Body of pancreas (tissue), 4 donors: Measurements from ENCODE around the gene HELB. TPM values are rescaled to one million over a fixed set of nuclear protein-coding genes. Genes with fewer than 3 reads are reported as not detected.
"Not testable (repeated sequence)": the region's sequence is repeated elsewhere in the genome, so short reads cannot be mapped to it uniquely, and the experiment has no call there.

Experiments
- ATAC-seq: fragments of 150-250 bp; one replicate; pipeline ENCODE4 v1.9.1; 2016
- DNase-seq, 4 donors: peaks; one replicate each; pipeline ENCODE4 v3.0.0-alpha.2; 2019
- H3K27ac ChIP-seq, 4 donors: fragments of 200-600 bp; sonication (generic); 1 replicate in 3 of 4; 2 replicates in 1 of 4; pipeline versions ENCODE4 v1.5.1 to v1.6.1; 2016 to 2019; ENCODE audit warnings: mild to moderate bottlenecking in 1 of 4, mixed read lengths in 1 of 4, moderate library complexity in 1 of 4
- H3K27me3 ChIP-seq, 2 donors: fragments of 200-600 bp; sonication (generic); one replicate each; pipeline ENCODE4 v1.6.0; 2016; ENCODE audit warnings: mild to moderate bottlenecking in 1 of 2
- H3K36me3 ChIP-seq, 2 donors: fragments of 200-600 bp; sonication (generic); replicated peaks in 1 of 2; 2 replicates each; pipeline ENCODE4 v1.5.1; 2016; ENCODE audit warnings: low read depth in 2 of 2; ENCODE audit not compliant: insufficient read depth in 1 of 2
- H3K4me1 ChIP-seq: fragments of 200-600 bp; sonication (generic); one replicate; pipeline ENCODE4 v1.6.0; 2016
- H3K4me3 ChIP-seq, 2 donors: fragments of 200-600 bp; sonication (generic); 1 replicate in 1 of 2; 2 replicates in 1 of 2; pipeline ENCODE4 v1.5.1; 2016 to 2019
- H3K9me3 ChIP-seq, 3 donors: fragments of 200-600 bp; sonication (generic); 1 replicate in 2 of 3; 2 replicates in 1 of 3; pipeline ENCODE4 v1.5.1; 2016
- POLR2A ChIP-seq, 3 donors: fragments of 450-650 bp; IDR thresholded peaks; one replicate each; pipeline ENCODE4 v1.6.1; 2016; ENCODE audit warnings: antibody characterized with exemption in 3 of 3, mild to moderate bottlenecking in 2 of 3
- WGBS, 2 donors: methylation state at CpG; one replicate each; pipeline ENCODE4 v1.1.5; 2017; 5-methylcytosine and 5-hydroxymethylcytosine counted together
- intact Hi-C: fragments of 100-400 bp; cut with DNase I; formaldehyde crosslinking; loops from one replicate; pipeline ENCODE4 v1.15.1; 2023
- total RNA-seq, 2 donors: library from RNA; depleted of rRNA; stranded (reverse); fragments of >200 nt; gene quantifications; one replicate each; pipeline ENCODE4 v1.1.0, GENCODE V29; 2016
- TF ChIP-seq, protein P1 (sequence below), 7 experiments: fragments of 450-650 bp in 4 of 7; fragments of 200-600 bp in 3 of 7; sonication (generic) in 3 of 7; IDR thresholded peaks; one replicate each; pipeline ENCODE4 v1.5.1; 2016 to 2019; ENCODE audit warnings: antibody characterized with exemption in 7 of 7

The HELB gene
- total RNA-seq, 2 donors from 2014 or later: 2.9 to 3.6 TPM

DNA sequence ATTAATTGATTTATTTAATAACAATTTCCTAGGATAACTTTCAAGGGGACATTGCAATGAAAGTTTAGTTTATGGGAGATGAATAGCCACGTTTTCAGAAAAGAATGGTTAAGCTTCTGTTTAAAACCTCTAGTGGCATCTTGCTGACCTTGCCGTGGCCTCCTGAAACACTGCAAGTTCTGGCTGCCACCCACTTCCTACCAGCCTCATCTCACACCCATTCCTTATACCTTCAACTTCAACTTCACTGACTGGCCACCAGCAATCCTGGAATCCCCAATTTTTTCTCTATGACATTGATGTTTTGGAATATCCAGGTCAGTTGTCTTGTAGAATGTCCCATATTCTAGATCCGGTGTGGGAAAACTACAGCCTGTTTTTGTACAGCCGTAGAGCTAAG lies 5.2 kb upstream of the HELB start:
- intact Hi-C loops: no loop called here
- H3K9me3 ChIP-seq: no peaks in the 10 kb centered on the region
- WGBS, 2 donors: 50 to 58% methylated on average over 4 of the region's 4 CpGs
- H3K27ac ChIP-seq: no peak overlapping the region
- H3K27me3 ChIP-seq: no peaks in the 10 kb centered on the region
- H3K4me3 ChIP-seq: no peak overlapping the region
- H3K36me3 ChIP-seq: no peaks in the 10 kb centered on the region
- no peak for ATAC-seq
- no peak for DNase-seq
- TF ChIP-seq, protein P1, sequence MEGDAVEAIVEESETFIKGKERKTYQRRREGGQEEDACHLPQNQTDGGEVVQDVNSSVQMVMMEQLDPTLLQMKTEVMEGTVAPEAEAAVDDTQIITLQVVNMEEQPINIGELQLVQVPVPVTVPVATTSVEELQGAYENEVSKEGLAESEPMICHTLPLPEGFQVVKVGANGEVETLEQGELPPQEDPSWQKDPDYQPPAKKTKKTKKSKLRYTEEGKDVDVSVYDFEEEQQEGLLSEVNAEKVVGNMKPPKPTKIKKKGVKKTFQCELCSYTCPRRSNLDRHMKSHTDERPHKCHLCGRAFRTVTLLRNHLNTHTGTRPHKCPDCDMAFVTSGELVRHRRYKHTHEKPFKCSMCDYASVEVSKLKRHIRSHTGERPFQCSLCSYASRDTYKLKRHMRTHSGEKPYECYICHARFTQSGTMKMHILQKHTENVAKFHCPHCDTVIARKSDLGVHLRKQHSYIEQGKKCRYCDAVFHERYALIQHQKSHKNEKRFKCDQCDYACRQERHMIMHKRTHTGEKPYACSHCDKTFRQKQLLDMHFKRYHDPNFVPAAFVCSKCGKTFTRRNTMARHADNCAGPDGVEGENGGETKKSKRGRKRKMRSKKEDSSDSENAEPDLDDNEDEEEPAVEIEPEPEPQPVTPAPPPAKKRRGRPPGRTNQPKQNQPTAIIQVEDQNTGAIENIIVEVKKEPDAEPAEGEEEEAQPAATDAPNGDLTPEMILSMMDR (IDR thresholded peaks at IDR 0.05): no peak
- no peak for TF ChIP-seq POLR2A (IDR thresholded peaks at IDR 0.05)
- H3K4me1 ChIP-seq: peaks cover 4% of the 10 kb centered on the region

DNA sequence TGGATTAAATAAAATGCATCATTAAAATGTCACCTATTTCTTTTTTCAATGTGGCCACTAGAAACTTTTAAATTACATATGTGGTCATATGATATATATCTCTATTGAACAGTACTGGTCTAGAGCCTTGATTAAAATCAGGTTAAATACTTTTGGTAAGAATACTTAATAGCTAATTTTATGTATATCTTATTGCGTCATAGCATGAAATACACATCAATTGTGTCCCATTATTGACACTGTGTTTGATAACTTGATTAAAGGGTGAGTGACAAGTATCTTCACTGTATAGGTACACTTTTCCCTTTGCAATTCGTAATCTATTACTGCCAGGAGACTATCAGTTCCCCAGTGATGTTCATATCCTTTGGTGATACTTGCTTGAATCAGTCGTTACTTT lies 4.4 kb upstream of the HELB start:
- DNase-seq: no peak
- H3K9me3 ChIP-seq: no peaks in the 10 kb centered on the region
- H3K36me3 ChIP-seq: no peaks in the 10 kb centered on the region
- ATAC-seq: no peak
- H3K27me3 ChIP-seq: no peaks in the 10 kb centered on the region
- no peak for TF ChIP-seq POLR2A (IDR thresholded peaks at IDR 0.05)
- TF ChIP-seq, protein P1 (IDR thresholded peaks at IDR 0.05): no peak
- H3K27ac ChIP-seq: no peak overlapping the region
- no peak overlapping the region for H3K4me3 ChIP-seq
- intact Hi-C loops: no loop called here
- peaks cover 4% of the 10 kb centered on the region for H3K4me1 ChIP-seq
- WGBS, 2 donors: 72 to 77% methylated on average over 3 of the region's 3 CpGs

DNA sequence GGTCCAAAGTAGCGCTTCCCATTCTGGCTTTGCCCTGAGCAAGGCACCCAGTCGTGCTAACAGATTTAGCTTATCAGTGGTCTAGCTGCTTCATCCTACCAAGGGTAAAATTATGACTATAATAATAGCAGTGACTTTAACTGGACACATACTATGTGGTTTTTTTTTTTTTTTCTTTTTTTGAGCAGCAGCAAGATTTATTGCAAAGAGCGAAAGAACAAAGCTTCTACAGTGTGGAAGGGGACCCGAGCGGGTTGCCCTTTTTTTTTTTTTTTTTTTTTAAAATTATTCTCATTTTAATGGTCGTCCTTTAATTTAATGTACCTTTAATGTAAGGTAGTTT lies 505 bp downstream of the HELB start:
- H3K27me3 ChIP-seq: no peaks in the 10 kb centered on the region
- peak overlapping the region; percentile 28 to 92 (median 72) for H3K27ac ChIP-seq
- no peak for TF ChIP-seq POLR2A (IDR thresholded peaks at IDR 0.05)
- TF ChIP-seq, protein P1 (IDR thresholded peaks at IDR 0.05): no peak
- 10 to 12% methylated on average over 6 of the region's 6 CpGs for WGBS, 2 donors
- no peaks in the 10 kb centered on the region for H3K9me3 ChIP-seq
- no peak for DNase-seq
- H3K4me3 ChIP-seq: peak overlapping the region; percentile 17 to 78
- no peak for ATAC-seq
- intact Hi-C loops: no loop called here
- peaks cover 16% of the 10 kb centered on the region for H3K4me1 ChIP-seq
- no peaks in the 10 kb centered on the region for H3K36me3 ChIP-seq

DNA sequence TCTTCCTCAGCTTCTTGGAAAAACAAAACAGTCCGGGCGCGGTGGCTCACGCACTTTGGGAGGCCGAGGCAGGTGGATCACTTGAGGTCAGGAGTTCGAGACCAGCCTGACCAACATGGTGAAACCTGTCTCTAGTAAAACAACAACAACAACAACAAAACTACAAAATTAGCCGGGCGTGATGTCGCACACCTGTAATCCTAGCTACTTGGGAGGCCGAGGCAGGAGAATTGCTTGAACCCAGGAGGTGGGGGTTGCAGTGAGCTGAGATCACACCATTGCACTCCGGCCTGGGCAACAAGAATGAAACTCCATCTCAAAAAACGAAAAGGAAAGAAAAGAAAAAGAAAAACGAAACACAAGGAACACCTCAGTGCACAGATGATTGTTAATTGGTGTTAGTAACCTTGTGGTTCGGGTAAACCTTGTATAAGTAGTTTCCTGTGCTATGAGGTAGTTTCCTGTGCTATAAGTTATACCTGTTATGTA lies 1.1 kb downstream of the HELB start:
- intact Hi-C loops, H3K9me3 ChIP-seq, ATAC-seq, H3K36me3 ChIP-seq, H3K27me3 ChIP-seq, H3K27ac ChIP-seq, DNase-seq, H3K4me3 ChIP-seq: not testable (repeated sequence)
- H3K4me1 ChIP-seq: peaks cover 16% of the 10 kb centered on the region
- WGBS, 2 donors: 59 to 85% methylated on average over 14 of the region's 14 CpGs

DNA sequence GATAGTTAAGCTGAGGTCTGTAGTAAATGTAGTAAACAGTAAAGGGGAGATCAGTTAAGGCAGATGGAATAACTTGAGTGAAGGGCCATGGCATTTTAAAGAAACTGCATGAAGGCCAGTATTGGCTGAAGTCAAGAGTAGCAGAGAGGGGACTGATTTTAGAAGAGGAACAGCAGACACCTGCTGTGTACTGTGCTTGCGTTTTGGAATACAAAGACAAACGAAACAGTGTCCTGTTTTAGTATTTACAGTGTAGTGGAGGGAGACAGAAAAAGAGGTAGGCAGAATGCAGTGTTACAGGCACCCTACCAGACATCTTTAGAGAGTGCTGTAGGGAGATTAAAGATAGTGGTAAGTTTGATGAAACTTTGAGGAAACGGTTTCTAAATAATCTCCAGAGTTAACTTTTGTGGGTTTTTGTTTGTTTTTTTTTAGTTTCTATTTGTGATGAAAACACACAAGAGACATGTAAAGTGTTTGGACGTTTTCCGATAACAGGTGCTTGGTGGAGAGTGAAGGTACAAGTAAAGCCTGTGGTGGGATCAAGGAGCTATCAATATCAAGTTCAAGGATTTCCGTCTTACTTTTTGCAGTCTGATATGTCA lies 2.1 kb downstream of the HELB start:
- H3K27me3 ChIP-seq: no peaks in the 10 kb centered on the region
- no peak overlapping the region for H3K4me3 ChIP-seq
- H3K36me3 ChIP-seq: no peaks in the 10 kb centered on the region
- WGBS, 2 donors: 45 to 50% methylated on average over 6 of the region's 6 CpGs
- no peak for ATAC-seq
- no peaks in the 10 kb centered on the region for H3K9me3 ChIP-seq
- TF ChIP-seq, protein P1 (IDR thresholded peaks at IDR 0.05): no peak
- no peak for TF ChIP-seq POLR2A (IDR thresholded peaks at IDR 0.05)
- DNase-seq: no peak
- intact Hi-C loops: no loop called here
- H3K27ac ChIP-seq: no peak overlapping the region
- H3K4me1 ChIP-seq: peaks cover 16% of the 10 kb centered on the region
